K562 (cell line): ENCODE data around the gene CYSRT1. TPM values are rescaled to one million over a fixed set of nuclear protein-coding genes. Genes with fewer than 3 reads are reported as not detected.

ENCODE experiments used
- ARNT ChIP-seq, 2 experiments: fragments of 450-650 bp; IDR thresholded peaks; 2 replicates each; pipeline ENCODE4 v1.6.1; 2016; ENCODE audit warnings: mild to moderate bottlenecking in 1 of 2
- ATF6 ChIP-seq: sonication (generic); formaldehyde crosslinking; IDR thresholded peaks from 2 replicates; pipeline ENCODE4 v1.4.0; 2020; ENCODE audit warnings: mild to moderate bottlenecking, missing genetic modification reagents
- EP400 ChIP-seq: fragments of 450-650 bp; IDR thresholded peaks from 2 replicates; pipeline ENCODE4 v1.6.1; 2017; ENCODE audit warnings: antibody characterized with exemption, mild to moderate bottlenecking, moderate library complexity
- FOXK2 ChIP-seq, 2 experiments: fragments of 450-650 bp; IDR thresholded peaks in 1 of 2; conservative IDR thresholded peaks in 1 of 2; 2 replicates each; pipeline ENCODE4 v1.6.1; 2016; ENCODE audit warnings: low read depth in 2 of 2, mild to moderate bottlenecking in 1 of 2
- HDGF ChIP-seq: fragments of 450-650 bp; IDR thresholded peaks from 2 replicates; pipeline ENCODE4 v1.6.1; 2016
- HLTF ChIP-seq: fragments of 450-650 bp; IDR thresholded peaks from 2 replicates; pipeline ENCODE4 v1.6.1; 2016
- HMG20B ChIP-seq: fragments of 250-450 bp; sonication (Bioruptor Pico); IDR thresholded peaks from 2 replicates; pipeline ENCODE4 v1.5.0; 2021; ENCODE audit warnings: mild to moderate bottlenecking
- IRF2 ChIP-seq: sonication (generic); formaldehyde crosslinking; IDR thresholded peaks from 2 replicates; pipeline ENCODE4 v1.8.1; 2022; ENCODE audit warnings: mild to moderate bottlenecking, missing genetic modification reagents
- JUND ChIP-seq, 2 experiments: IDR thresholded peaks; 2 replicates in 1 of 2; 3 replicates in 1 of 2; pipeline ENCODE4 v1.6.1; 2011; ENCODE audit warnings: borderline replicate concordance in 2 of 2, low read depth in 2 of 2, low read length in 2 of 2, improper control_type of control experiment in 1 of 2, missing biosample characterization in 1 of 2, missing genetic modification characterization in 1 of 2, missing genetic modification reagents in 1 of 2
- MBD2 ChIP-seq: sonication (generic); IDR thresholded peaks from 2 replicates; pipeline ENCODE4 v1.6.1; 2016; ENCODE audit warnings: low read depth, borderline replicate concordance
- NFIC ChIP-seq: fragments of 450-650 bp; IDR thresholded peaks from 2 replicates; pipeline ENCODE4 v1.6.1; 2017; ENCODE audit warnings: mild to moderate bottlenecking, inconsistent platforms
- PCBP2 ChIP-seq: fragments of 200-400 bp; formaldehyde crosslinking; IDR thresholded peaks from 2 replicates; pipeline ENCODE4 v1.6.1; 2018; ENCODE audit warnings: low read length, low read depth, mild to moderate bottlenecking, moderate library complexity; ENCODE audit not compliant: poor library complexity, severe bottlenecking
- RCOR1 ChIP-seq, 2 experiments: IDR thresholded peaks; 2 replicates each; pipeline ENCODE4 v1.6.1; 2012; ENCODE audit warnings: low read depth in 2 of 2, low read length in 2 of 2, borderline replicate concordance in 1 of 2, improper control_type of control experiment in 1 of 2
- RFX7 ChIP-seq: fragments of 250-450 bp; sonication (Bioruptor Pico); IDR thresholded peaks from 2 replicates; pipeline ENCODE4 v1.5.1; 2021; ENCODE audit warnings: mild to moderate bottlenecking
- TAF15 ChIP-seq: fragments of 200-400 bp; formaldehyde crosslinking; IDR thresholded peaks from 2 replicates; pipeline ENCODE4 v1.6.1; 2017; ENCODE audit warnings: mild to moderate bottlenecking, low read depth, low read length, moderate library complexity
- USF1 ChIP-seq: sonication (generic); formaldehyde crosslinking; IDR thresholded peaks from 2 replicates; pipeline ENCODE4 v1.9.0; 2022; ENCODE audit warnings: mild to moderate bottlenecking, missing genetic modification reagents
- ZC3H11A ChIP-seq: IDR thresholded peaks from 2 replicates; pipeline ENCODE4 v1.6.1; 2012; ENCODE audit warnings: low read depth, low read length, improper control_type of control experiment
- ZNF586 ChIP-seq: fragments of 450-650 bp; formaldehyde crosslinking; conservative IDR thresholded peaks from 2 replicates; pipeline ENCODE4 v1.4.0; 2020; ENCODE audit warnings: mild to moderate bottlenecking, moderate library complexity
- ZNF778 ChIP-seq: fragments of 450-650 bp; formaldehyde crosslinking; IDR thresholded peaks from 2 replicates; pipeline ENCODE4 v1.4.0; 2020; ENCODE audit warnings: mild to moderate bottlenecking, moderate library complexity
- polyA plus RNA-seq, 8 experiments: library from polyadenylated mRNA; depleted of rRNA in 4 of 8; stranded (reverse) in 5 of 8; unstranded in 3 of 8; fragments of >200 nt; fragmentation: Nextera tagmentation in 2 of 8; fragmentation: Illumina TruSeq in 1 of 8; extraction: Ambion mirVana in 2 of 8; extraction: Trizol in 1 of 8; gene quantifications; 2 replicates each; pipeline versions ENCODE4 v1.2.1 to v1.2.3, GENCODE V29; 2011 to 2014; ENCODE audit warnings: inconsistent platforms in 1 of 8, missing spikeins in 1 of 8
- total RNA-seq, 7 experiments: library from RNA; depleted of rRNA in 6 of 7; stranded (reverse); fragments of >200 nt in 6 of 7; fragmentation: Illumina TruSeq in 2 of 7; extraction: Trizol in 2 of 7; gene quantifications; 2 replicates each; pipeline versions ENCODE4 v1.2.1 to v1.2.3, GENCODE V29; 2011 to 2021; ENCODE audit warnings: low replicate concordance in 1 of 7
- TF ChIP-seq, protein P1 (sequence below): sonication (generic); IDR thresholded peaks from 2 replicates; pipeline ENCODE4 v1.6.1; 2016
- TF ChIP-seq, protein P2 (sequence below): fragments of 200-400 bp; formaldehyde crosslinking; IDR thresholded peaks from 2 replicates; pipeline ENCODE4 v1.6.1; 2017; ENCODE audit warnings: mild to moderate bottlenecking, low read depth, low read length, moderate library complexity

The CYSRT1 gene
- total and polyA plus RNA-seq, 9 of the 15 experiments (the other 6 are each of a cell fraction or from before 2014, with no cell fraction given): 0.04 to 1.4 (median 0.42) TPM; not detected in 3

DNA sequence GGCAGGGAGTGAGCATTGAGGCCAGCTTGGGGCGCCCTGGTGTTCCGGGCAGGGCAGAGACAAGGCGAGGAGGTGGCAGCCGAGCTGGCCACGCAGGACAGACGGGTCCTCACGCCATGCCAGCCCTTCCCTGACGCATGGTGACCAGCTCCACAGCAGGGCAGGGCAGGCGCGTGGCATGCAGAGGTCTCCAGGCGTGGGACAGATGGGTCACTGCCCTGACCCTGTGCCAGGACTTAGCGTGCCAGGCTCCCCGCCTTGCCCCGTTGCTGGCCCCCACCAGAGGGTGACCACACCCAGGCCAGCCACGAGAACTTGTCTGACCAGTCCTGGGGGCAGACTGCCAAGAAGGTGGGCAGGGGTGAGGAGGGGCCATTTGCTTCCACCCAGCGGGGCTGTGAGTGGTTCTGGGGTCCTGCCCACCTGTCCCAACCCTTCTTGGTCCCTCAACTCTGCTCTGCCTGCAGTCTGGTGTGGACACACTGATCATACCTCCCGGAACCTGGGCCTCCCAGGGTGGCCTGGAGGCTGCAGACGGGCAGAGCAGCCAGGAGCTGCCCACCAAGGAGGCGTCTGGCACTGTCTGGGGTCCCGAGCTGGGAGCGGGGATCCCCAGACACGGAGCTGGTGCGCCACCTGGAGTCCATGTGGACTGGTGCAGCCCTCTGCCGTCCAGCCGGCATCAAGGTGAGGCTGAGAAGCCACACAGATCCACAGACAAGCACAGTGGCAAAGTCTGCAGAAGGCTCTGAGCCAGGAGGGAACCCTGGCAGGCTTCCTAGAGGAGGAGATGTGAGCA, 2.3 kb downstream of the CYSRT1 start, which contains the start of gene RNF224 (continued):
- TF ChIP-seq USF1 (CRISPR knock-in tag) (no peak), JUND (IDR thresholded peaks at IDR 0.05; ENCODE audit: borderline replicate concordance, low read depth, low read length) (0 out of 2 replicates have a peak, but pooled peaks have one; percentile 30), JUND (tag; IDR thresholded peaks at IDR 0.05; ENCODE audit: borderline replicate concordance, low read depth, low read length) (no peak; the same call in 2 of the 3 replicates), ARNT (IDR thresholded peaks at IDR 0.05) (no peak), PCBP2 (no peak), RCOR1 (IDR thresholded peaks at IDR 0.05; ENCODE audit: borderline replicate concordance in 1 of 2, low read depth in 2 of 2, low read length in 2 of 2) (0 out of 4 replicates have a peak, but pooled peaks of 1 of the 2 experiments have one; percentile 28), HDGF (peak; percentile 90; the same call in 1 of the 2 replicates), MBD2 (no peak), ZNF586 (CRISPR knock-in tag) (no peak), FOXK2 (conservative IDR thresholded peaks at IDR 0.05 in 1 of 2, IDR thresholded peaks at IDR 0.05 in 1 of 2; ENCODE audit: low read depth in 2 of 2) (no peak), HMG20B (CRISPR knock-in tag) (no peak), TAF15 (no peak), NFIC (peak; percentile 38), ZC3H11A (no peak), ATF6 (CRISPR knock-in tag) (no peak), RFX7 (no peak), EP400 (no peak), HLTF (no peak), IRF2 (CRISPR knock-in tag) (no peak), ZNF778 (no peak)
- TF ChIP-seq, protein P1, sequence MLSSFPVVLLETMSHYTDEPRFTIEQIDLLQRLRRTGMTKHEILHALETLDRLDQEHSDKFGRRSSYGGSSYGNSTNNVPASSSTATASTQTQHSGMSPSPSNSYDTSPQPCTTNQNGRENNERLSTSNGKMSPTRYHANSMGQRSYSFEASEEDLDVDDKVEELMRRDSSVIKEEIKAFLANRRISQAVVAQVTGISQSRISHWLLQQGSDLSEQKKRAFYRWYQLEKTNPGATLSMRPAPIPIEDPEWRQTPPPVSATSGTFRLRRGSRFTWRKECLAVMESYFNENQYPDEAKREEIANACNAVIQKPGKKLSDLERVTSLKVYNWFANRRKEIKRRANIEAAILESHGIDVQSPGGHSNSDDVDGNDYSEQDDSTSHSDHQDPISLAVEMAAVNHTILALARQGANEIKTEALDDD: no peak
- TF ChIP-seq, protein P2, sequence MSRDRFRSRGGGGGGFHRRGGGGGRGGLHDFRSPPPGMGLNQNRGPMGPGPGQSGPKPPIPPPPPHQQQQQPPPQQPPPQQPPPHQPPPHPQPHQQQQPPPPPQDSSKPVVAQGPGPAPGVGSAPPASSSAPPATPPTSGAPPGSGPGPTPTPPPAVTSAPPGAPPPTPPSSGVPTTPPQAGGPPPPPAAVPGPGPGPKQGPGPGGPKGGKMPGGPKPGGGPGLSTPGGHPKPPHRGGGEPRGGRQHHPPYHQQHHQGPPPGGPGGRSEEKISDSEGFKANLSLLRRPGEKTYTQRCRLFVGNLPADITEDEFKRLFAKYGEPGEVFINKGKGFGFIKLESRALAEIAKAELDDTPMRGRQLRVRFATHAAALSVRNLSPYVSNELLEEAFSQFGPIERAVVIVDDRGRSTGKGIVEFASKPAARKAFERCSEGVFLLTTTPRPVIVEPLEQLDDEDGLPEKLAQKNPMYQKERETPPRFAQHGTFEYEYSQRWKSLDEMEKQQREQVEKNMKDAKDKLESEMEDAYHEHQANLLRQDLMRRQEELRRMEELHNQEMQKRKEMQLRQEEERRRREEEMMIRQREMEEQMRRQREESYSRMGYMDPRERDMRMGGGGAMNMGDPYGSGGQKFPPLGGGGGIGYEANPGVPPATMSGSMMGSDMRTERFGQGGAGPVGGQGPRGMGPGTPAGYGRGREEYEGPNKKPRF: no peak
